Measurements from ENCODE around the gene FECH.

DNA sequence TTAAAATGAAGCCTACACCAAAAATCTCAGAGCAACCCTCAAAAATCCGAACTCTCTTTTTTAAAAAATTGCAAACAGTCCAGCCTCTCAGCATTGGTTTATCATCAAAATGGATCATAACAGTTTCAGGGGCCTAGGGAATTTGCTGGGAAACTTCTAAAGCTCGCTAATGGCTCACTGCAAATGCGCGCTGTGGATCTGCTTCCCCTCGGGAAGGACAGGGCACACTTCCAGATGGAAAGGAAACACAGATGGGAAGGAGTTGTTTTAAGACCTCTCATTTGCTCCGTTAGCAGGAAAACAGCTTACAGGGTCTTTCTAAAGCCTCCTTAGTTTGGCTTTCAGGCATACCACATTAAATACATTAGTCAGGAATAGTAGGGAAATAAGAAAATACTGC, 27.2 kb downstream of the FECH start:
- TF ChIP-seq, protein P1, sequence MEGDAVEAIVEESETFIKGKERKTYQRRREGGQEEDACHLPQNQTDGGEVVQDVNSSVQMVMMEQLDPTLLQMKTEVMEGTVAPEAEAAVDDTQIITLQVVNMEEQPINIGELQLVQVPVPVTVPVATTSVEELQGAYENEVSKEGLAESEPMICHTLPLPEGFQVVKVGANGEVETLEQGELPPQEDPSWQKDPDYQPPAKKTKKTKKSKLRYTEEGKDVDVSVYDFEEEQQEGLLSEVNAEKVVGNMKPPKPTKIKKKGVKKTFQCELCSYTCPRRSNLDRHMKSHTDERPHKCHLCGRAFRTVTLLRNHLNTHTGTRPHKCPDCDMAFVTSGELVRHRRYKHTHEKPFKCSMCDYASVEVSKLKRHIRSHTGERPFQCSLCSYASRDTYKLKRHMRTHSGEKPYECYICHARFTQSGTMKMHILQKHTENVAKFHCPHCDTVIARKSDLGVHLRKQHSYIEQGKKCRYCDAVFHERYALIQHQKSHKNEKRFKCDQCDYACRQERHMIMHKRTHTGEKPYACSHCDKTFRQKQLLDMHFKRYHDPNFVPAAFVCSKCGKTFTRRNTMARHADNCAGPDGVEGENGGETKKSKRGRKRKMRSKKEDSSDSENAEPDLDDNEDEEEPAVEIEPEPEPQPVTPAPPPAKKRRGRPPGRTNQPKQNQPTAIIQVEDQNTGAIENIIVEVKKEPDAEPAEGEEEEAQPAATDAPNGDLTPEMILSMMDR (conservative IDR thresholded peaks at IDR 0.05; ENCODE audit: low read length): no peak
- TF ChIP-seq EZH2phosphoT487 (IDR thresholded peaks at IDR 0.05; ENCODE audit: borderline replicate concordance, low read depth, low read length): no peak
